ENCODE measurements around the gene RPL5.

DNA sequence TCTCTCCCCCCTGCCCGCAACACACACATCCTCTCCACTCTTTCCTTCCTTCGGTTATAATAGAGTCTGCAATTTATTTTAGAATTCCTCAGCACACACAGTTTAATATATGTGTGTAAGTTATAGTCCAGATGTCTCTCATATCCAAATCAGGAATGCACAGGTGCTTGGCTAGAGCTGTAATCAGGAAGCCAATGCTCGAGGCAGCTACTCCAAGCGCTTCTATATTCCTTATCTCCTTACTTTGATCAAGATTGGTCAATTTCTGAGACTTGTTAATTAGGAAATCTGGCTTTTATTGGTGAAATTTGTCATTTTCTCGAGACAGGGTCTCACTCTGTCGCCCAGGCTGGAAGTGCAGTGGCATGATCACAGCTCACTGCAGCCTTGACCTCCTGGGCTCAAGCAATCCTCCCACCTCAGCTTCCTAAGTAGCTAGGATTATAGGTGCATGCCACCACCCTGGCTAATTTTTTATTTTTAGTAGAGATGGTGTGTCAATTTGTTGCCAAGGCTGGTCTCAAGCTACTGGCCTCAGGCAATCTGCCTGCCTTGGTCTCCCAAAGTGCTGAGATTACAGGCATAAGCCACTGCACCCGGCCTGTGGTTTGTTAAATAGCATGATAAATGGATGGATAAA is 27.7 kb downstream of the RPL5 start:
- no peak for TF ChIP-seq CTCF (IDR thresholded peaks at IDR 0.05)
- TF ChIP-seq EZH2 (IDR thresholded peaks at IDR 0.05; ENCODE audit: borderline replicate concordance, insufficient read depth, low read depth, low read length, poor library complexity, severe bottlenecking): no peak
